Activated naive CD8-positive, alpha-beta T cell treated with anti-CD3 and anti-CD28 coated beads, Interleukin-2, amount 10 ng/mL, durations not matched to agents 7 days and 5 days (primary cell): Measurements from ENCODE around the gene CSNK2A3. TPM values are rescaled to one million over a fixed set of nuclear protein-coding genes. Genes with fewer than 3 reads are reported as not detected.

ENCODE experiments used
- ATAC-seq: fragments of 150-1000 bp; cut with Tn5 transposase; one replicate; pipeline ENCODE4 v1.10.0; 2021; ENCODE audit warnings: low read depth, moderate library complexity
- POLR2A ChIA-PET: fragments of 350-600 bp; sonication (Branson Sonifier 250); formaldehyde crosslinking; loops from one replicate; lab custom pipeline; 2021; ENCODE audit warnings: antibody characterized with exemption; lab: Charles Lee
- DNase-seq: peaks from one replicate; pipeline ENCODE4 v3.0.0; 2021
- H3K27ac Mint-ChIP-seq: one replicate; pipeline ENCODE4 v1.8.0; 2022; ENCODE audit warnings: mild to moderate bottlenecking, mixed read lengths
- H3K27me3 Mint-ChIP-seq: one replicate; pipeline ENCODE4 v1.8.0; 2022; ENCODE audit warnings: mild to moderate bottlenecking, moderate library complexity, mixed read lengths
- H3K36me3 Mint-ChIP-seq: one replicate; pipeline ENCODE4 v1.8.0; 2021; ENCODE audit warnings: mild to moderate bottlenecking, mixed read lengths
- H3K4me1 Mint-ChIP-seq: one replicate; pipeline ENCODE4 v1.8.0; 2021; ENCODE audit warnings: mixed read lengths
- H3K4me3 Mint-ChIP-seq: one replicate; pipeline ENCODE4 v1.8.0; 2022; ENCODE audit warnings: mild to moderate bottlenecking, moderate library complexity, mixed read lengths
- H3K9me3 Mint-ChIP-seq: one replicate; pipeline ENCODE4 v1.8.0; 2021; ENCODE audit warnings: mixed read lengths
- total RNA-seq, 2 experiments: library from RNA; stranded (reverse); gene quantifications; one replicate each; pipeline ENCODE4 v1.2.3, GENCODE V29; 2021

CSNK2A3 gene
- total RNA-seq, 2 experiments from 2014 or later = 1.2 to 1.4 TPM

GRCh38 chr11:11387622-11388305 is 34.7 kb upstream of the CSNK2A3 start:
- POLR2A ChIA-PET = no interaction called here
- DNase-seq (no peak), ATAC-seq (no peak)
- H3K36me3 Mint-ChIP-seq = no peaks in the 10 kb centered on the region
- H3K27ac Mint-ChIP-seq = no peak overlapping the region
- H3K9me3 Mint-ChIP-seq = no peaks in the 10 kb centered on the region
- H3K4me1 Mint-ChIP-seq = no peaks in the 10 kb centered on the region
- H3K27me3 Mint-ChIP-seq = no peaks in the 10 kb centered on the region
- no peak overlapping the region for H3K4me3 Mint-ChIP-seq

- H3K36me3 Mint-ChIP-seq = no peaks in the 10 kb centered on the region
- POLR2A ChIA-PET = interaction anchor here (0.6 kb wide), 1 partner anchor 11 kb away, joined by 3 read pairs; no protein-coding TSS in a partner anchor
- H3K27me3 Mint-ChIP-seq = no peaks in the 10 kb centered on the region
- ATAC-seq (no peak), DNase-seq (no peak)
- no peaks in the 10 kb centered on the region for H3K9me3 Mint-ChIP-seq
- H3K4me3 Mint-ChIP-seq = no peak overlapping the region
- no peaks in the 10 kb centered on the region for H3K4me1 Mint-ChIP-seq
- no peak overlapping the region for H3K27ac Mint-ChIP-seq
Measured at GRCh38 chr11:11387207-11387606, 34.2 kb upstream of the CSNK2A3 start.

GRCh38 chr11:11384829-11385228 is 31.8 kb upstream of the CSNK2A3 start:
- no peaks in the 10 kb centered on the region for H3K36me3 Mint-ChIP-seq
- no peaks in the 10 kb centered on the region for H3K27me3 Mint-ChIP-seq
- no peaks in the 10 kb centered on the region for H3K9me3 Mint-ChIP-seq
- H3K27ac Mint-ChIP-seq = no peak overlapping the region
- no peaks in the 10 kb centered on the region for H3K4me1 Mint-ChIP-seq
- POLR2A ChIA-PET = no interaction called here
- no peak for DNase-seq
- H3K4me3 Mint-ChIP-seq = no peak overlapping the region
- ATAC-seq = no peak

- POLR2A ChIA-PET = no interaction called here
- Mint-ChIP-seq H3K27ac (no peak overlapping the region), H3K27me3 (no peaks in the 10 kb centered on the region), H3K4me1 (no peaks in the 10 kb centered on the region), H3K9me3 (no peaks in the 10 kb centered on the region), H3K36me3 (no peaks in the 10 kb centered on the region), H3K4me3 (no peak overlapping the region)
- ATAC-seq (no peak), DNase-seq (no peak)
Measured at GRCh38 chr11:11383995-11384394, 30.9 kb upstream of the CSNK2A3 start.

GRCh38 chr11:11382858-11383532 is 29.9 kb upstream of the CSNK2A3 start:
- ATAC-seq = no peak
- Mint-ChIP-seq H3K9me3 (no peaks in the 10 kb centered on the region), H3K27ac (no peak overlapping the region), H3K36me3 (no peaks in the 10 kb centered on the region), H3K27me3 (no peaks in the 10 kb centered on the region), H3K4me1 (no peaks in the 10 kb centered on the region), H3K4me3 (no peak overlapping the region)
- POLR2A ChIA-PET = no interaction called here
- no peak for DNase-seq

GRCh38 chr11:11381471-11382105 is 28.5 kb upstream of the CSNK2A3 start:
- DNase-seq (no peak), ATAC-seq (no peak)
- Mint-ChIP-seq H3K4me1 (no peaks in the 10 kb centered on the region), H3K4me3 (no peak overlapping the region), H3K27ac (no peak overlapping the region), H3K36me3 (no peaks in the 10 kb centered on the region), H3K27me3 (no peaks in the 10 kb centered on the region), H3K9me3 (no peaks in the 10 kb centered on the region)
- POLR2A ChIA-PET = no interaction called here

- DNase-seq (no peak), ATAC-seq (no peak)
Measured at GRCh38 chr11:11380883-11381282, 27.8 kb upstream of the CSNK2A3 start.

DNA sequence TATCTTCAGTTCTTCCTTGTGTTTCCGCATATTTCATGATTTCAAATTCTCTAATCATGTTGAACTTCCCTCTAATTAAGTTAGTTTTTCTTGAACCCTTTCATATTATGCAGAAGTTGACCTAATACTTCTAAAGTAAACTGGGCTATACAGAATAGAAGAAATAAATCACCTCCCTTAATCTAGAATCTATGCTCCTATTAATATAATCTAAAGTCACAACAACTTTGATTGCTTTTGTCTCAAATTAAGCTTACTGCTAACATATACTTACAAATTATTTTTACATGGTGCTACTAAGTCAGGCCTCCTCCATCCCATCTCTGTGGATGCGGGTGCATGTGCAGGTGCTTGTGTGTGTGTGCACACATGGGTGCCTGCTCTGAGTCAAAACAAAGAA is 27.3 kb upstream of the CSNK2A3 start:
- DNase-seq (no peak), ATAC-seq (no peak)
- POLR2A ChIA-PET = no interaction called here
- Mint-ChIP-seq H3K27ac (no peak overlapping the region), H3K4me1 (no peaks in the 10 kb centered on the region), H3K27me3 (no peaks in the 10 kb centered on the region), H3K9me3 (no peaks in the 10 kb centered on the region), H3K36me3 (no peaks in the 10 kb centered on the region), H3K4me3 (no peak overlapping the region)

More at GRCh38 chr11:11380883-11381282, 27.8 kb upstream of the CSNK2A3 start:
- H3K27ac Mint-ChIP-seq = no peak overlapping the region
- H3K27me3 Mint-ChIP-seq = no peaks in the 10 kb centered on the region
- H3K4me1 Mint-ChIP-seq = no peaks in the 10 kb centered on the region
- no peaks in the 10 kb centered on the region for H3K36me3 Mint-ChIP-seq
- POLR2A ChIA-PET = no interaction called here
- no peak overlapping the region for H3K4me3 Mint-ChIP-seq
- no peaks in the 10 kb centered on the region for H3K9me3 Mint-ChIP-seq

GRCh38 chr11:11379661-11380060 is 26.6 kb upstream of the CSNK2A3 start:
- POLR2A ChIA-PET = no interaction called here
- no peaks in the 10 kb centered on the region for H3K4me1 Mint-ChIP-seq
- DNase-seq = no peak
- no peak overlapping the region for H3K4me3 Mint-ChIP-seq
- ATAC-seq = no peak
- no peaks in the 10 kb centered on the region for H3K36me3 Mint-ChIP-seq
- H3K9me3 Mint-ChIP-seq = no peaks in the 10 kb centered on the region
- no peak overlapping the region for H3K27ac Mint-ChIP-seq
- no peaks in the 10 kb centered on the region for H3K27me3 Mint-ChIP-seq

GRCh38 chr11:11378184-11378940 is 25.3 kb upstream of the CSNK2A3 start:
- POLR2A ChIA-PET = no interaction called here
- Mint-ChIP-seq H3K4me3 (no peak overlapping the region), H3K4me1 (no peaks in the 10 kb centered on the region), H3K27ac (no peak overlapping the region), H3K27me3 (no peaks in the 10 kb centered on the region), H3K9me3 (no peaks in the 10 kb centered on the region), H3K36me3 (no peaks in the 10 kb centered on the region)
- no peak for DNase-seq
- no peak for ATAC-seq

DNA sequence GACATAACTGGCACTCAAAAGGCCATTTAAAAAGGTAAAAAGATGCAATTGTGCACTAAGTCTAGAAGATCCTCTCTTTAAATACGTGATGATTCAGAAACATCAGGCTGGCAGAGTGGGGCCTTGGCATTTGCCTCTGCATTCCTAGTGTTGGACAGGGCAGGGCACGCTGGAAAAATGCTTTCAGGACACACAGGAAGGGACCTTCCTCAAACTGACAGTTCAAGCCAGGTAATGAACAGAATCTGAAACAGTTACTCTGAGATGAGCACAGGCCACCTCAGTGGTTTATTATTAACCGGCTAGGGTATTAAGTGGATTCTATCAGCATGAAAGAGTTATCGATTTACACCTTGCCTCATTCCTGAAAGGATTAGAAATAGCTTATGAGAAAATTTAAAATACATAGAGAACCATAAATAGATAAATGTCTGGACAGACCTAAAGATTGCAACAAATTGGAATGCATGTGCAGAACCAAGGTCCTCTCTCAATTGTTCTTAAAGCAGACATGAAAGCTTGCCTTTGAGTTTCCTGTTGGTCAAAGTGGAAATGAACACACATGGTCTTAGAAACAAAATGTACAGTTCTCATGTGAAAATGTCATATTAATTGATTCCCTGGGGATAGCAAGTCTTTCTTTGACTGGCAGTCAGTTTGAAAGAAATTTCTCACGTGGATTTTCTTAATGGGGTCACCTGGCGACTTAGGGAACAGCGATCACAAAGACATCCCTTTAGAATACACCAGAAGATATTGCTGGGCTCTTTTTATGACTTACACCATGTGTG is 21.5 kb upstream of the CSNK2A3 start:
- Mint-ChIP-seq H3K36me3 (no peaks in the 10 kb centered on the region), H3K9me3 (no peaks in the 10 kb centered on the region), H3K4me1 (no peaks in the 10 kb centered on the region), H3K27ac (no peak overlapping the region), H3K4me3 (no peak overlapping the region), H3K27me3 (no peaks in the 10 kb centered on the region)
- DNase-seq = no peak
- ATAC-seq = no peak
- POLR2A ChIA-PET = no interaction called here

DNA sequence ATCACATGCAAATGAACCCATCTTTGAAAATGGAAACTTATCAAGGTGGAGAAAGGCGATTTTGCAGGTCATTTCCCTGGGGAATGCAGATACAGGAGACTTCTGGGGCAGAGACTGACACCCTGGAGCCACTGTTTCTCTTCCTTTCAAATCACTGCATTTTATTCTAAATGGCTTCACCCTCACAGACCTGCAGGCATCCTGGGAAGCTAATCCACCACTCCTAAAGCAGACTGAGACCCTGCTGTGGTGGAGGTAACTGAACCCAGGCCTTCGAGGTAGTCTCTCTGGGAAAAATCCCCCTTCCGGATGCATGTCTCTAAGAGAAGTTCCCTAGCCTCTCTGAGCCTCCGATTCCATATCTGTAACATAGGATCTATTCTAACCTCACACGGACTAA is 20.9 kb upstream of the CSNK2A3 start:
- no peaks in the 10 kb centered on the region for H3K9me3 Mint-ChIP-seq
- DNase-seq (no peak), ATAC-seq (no peak)
- H3K36me3 Mint-ChIP-seq = no peaks in the 10 kb centered on the region
- no peak overlapping the region for H3K27ac Mint-ChIP-seq
- POLR2A ChIA-PET = no interaction called here
- H3K4me3 Mint-ChIP-seq = no peak overlapping the region
- H3K4me1 Mint-ChIP-seq = no peaks in the 10 kb centered on the region
- H3K27me3 Mint-ChIP-seq = no peaks in the 10 kb centered on the region

DNA sequence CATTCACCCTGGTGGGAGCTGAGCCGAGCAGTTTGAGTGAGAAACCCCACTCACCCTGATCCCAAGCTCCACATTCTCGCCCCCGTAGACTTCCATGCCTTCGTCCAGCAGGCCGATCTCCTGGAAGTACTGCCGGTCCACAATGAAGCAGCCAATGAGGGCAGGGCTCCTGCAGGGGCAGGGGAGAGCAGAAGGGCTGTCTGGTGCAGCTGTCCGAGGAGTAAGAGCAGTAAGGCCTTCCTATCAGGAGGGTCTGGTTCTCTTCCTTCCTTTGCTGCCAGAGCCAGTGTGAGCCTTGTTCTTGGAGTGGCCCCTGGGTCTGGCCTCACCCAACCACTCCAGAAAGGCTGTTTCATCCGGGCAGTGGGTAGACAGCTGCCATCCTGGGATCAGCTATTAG is 19.4 kb upstream of the CSNK2A3 start:
- ATAC-seq = no peak
- no peak overlapping the region for H3K27ac Mint-ChIP-seq
- H3K9me3 Mint-ChIP-seq = no peaks in the 10 kb centered on the region
- H3K4me1 Mint-ChIP-seq = no peaks in the 10 kb centered on the region
- POLR2A ChIA-PET = no interaction called here
- DNase-seq = no peak
- no peak overlapping the region for H3K4me3 Mint-ChIP-seq
- no peaks in the 10 kb centered on the region for H3K36me3 Mint-ChIP-seq
- H3K27me3 Mint-ChIP-seq = no peaks in the 10 kb centered on the region
